IMR-90 (cell line): Measurements from ENCODE around the gene RNF149. TPM values are rescaled to one million over a fixed set of nuclear protein-coding genes. Genes with fewer than 3 reads are reported as not detected.
"Not testable (repeated sequence)": the region's sequence is repeated elsewhere in the genome, so short reads cannot be mapped to it uniquely, and the experiment has no call there.

Experiments
- ATAC-seq: fragments of 200-7000 bp; cut with Tn5 transposase; 2 replicates; pipeline ENCODE4 v1.9.1; 2020; ENCODE audit warnings: low read depth, mild to moderate bottlenecking, moderate library complexity
- BruUV-seq: library from RNA; stranded (reverse); fragments of 400-500 nt; replicated peaks from 2 replicates; lab custom pipeline; 2021; lab: Mats Ljungman, UMichigan
- CTCF ChIA-PET: fragments of 300-600 bp; formaldehyde crosslinking; extraction: SDS; loops from one replicate; lab custom pipeline; 2021; ENCODE audit warnings: antibody characterized with exemption; lab: Yijun Ruan, JAX
- POLR2A ChIA-PET: fragments of 300-600 bp; sonication (Branson Sonifier 250); formaldehyde crosslinking; loops from one replicate; lab custom pipeline; 2022; ENCODE audit warnings: antibody characterized with exemption; ENCODE audit not compliant: unreplicated experiment; lab: Charles Lee
- DNase-seq: peaks from one replicate; pipeline ENCODE4 v3.0.0; 2013
- H2AFZ ChIP-seq: replicated peaks from 2 replicates; pipeline ENCODE3; 2013; ENCODE audit warnings: low read length, mild to moderate bottlenecking; ENCODE audit not compliant: poor library complexity
- H2AK5ac ChIP-seq: 2 replicates; pipeline ENCODE4 v1.6.1; 2013; ENCODE audit warnings: low read depth, low read length, inconsistent platforms
- H2AK9ac ChIP-seq: replicated peaks from 2 replicates; pipeline ENCODE3; 2013; ENCODE audit warnings: mild to moderate bottlenecking, low read depth, low read length, moderate library complexity; ENCODE audit not compliant: poor library complexity
- H2BK120ac ChIP-seq: 2 replicates; pipeline ENCODE4 v1.6.1; 2013; ENCODE audit warnings: low read depth, low read length, inconsistent platforms
- H2BK15ac ChIP-seq: 3 replicates; pipeline ENCODE4 v1.6.1; 2013; ENCODE audit warnings: low read depth, low read length, inconsistent platforms
- H2BK20ac ChIP-seq: 2 replicates; pipeline ENCODE4 v1.6.1; 2013; ENCODE audit warnings: low read depth, mild to moderate bottlenecking, inconsistent platforms, low read length, moderate library complexity
- H2BK5ac ChIP-seq: 2 replicates; pipeline ENCODE4 v1.6.1; 2013; ENCODE audit warnings: mild to moderate bottlenecking, low read depth, low read length, inconsistent platforms; ENCODE audit not compliant: poor library complexity, severe bottlenecking
- H3K14ac ChIP-seq: replicated peaks from 2 replicates; pipeline ENCODE4 v1.6.1; 2013; ENCODE audit warnings: low read depth, low read length, inconsistent platforms
- H3K18ac ChIP-seq: 2 replicates; pipeline ENCODE4 v1.6.1; 2013; ENCODE audit warnings: low read depth, low read length, control low read depth
- H3K23ac ChIP-seq: 2 replicates; pipeline ENCODE4 v1.6.1; 2013; ENCODE audit warnings: low read depth, low read length, inconsistent platforms
- H3K27ac ChIP-seq: 2 replicates; pipeline ENCODE4 v1.5.1; 2013; ENCODE audit warnings: mild to moderate bottlenecking, control low read depth, low read length; ENCODE audit not compliant: insufficient read depth
- H3K27me3 ChIP-seq: 2 replicates; pipeline ENCODE4 v1.6.1; 2013; ENCODE audit warnings: low read length; ENCODE audit not compliant: control insufficient read depth, insufficient read depth
- H3K36me3 ChIP-seq: 2 replicates; pipeline ENCODE4 v1.6.1; 2013; ENCODE audit warnings: low read length, mixed read lengths; ENCODE audit not compliant: control insufficient read depth, insufficient read depth
- H3K4ac ChIP-seq: 2 replicates; pipeline ENCODE4 v1.6.1; 2013; ENCODE audit warnings: low read depth, low read length, inconsistent platforms
- H3K4me1 ChIP-seq: 2 replicates; pipeline ENCODE4 v1.6.1; 2013; ENCODE audit warnings: low read length, mixed read lengths; ENCODE audit not compliant: control insufficient read depth, insufficient read depth
- H3K4me2 ChIP-seq: 2 replicates; pipeline ENCODE4 v1.6.1; 2013; ENCODE audit warnings: low read depth, mild to moderate bottlenecking, control low read depth, low read length, moderate library complexity
- H3K4me3 ChIP-seq: 2 replicates; pipeline ENCODE4 v1.5.1; 2013; ENCODE audit warnings: low read depth, mild to moderate bottlenecking, control low read depth, low read length, moderate library complexity; ENCODE audit not compliant: insufficient read depth
- H3K56ac ChIP-seq: 2 replicates; pipeline ENCODE4 v1.6.1; 2013; ENCODE audit warnings: low read length, inconsistent platforms; ENCODE audit not compliant: insufficient read depth; ENCODE audit errors: extremely low read depth
- H3K79me1 ChIP-seq, 2 experiments: 2 replicates each; pipeline ENCODE4 v1.6.1; 2013; ENCODE audit warnings: low read length in 2 of 2, inconsistent platforms in 1 of 2, low read depth in 1 of 2
- H3K9ac ChIP-seq: 2 replicates; pipeline ENCODE4 v1.6.1; 2013; ENCODE audit warnings: low read depth, low read length, control low read depth
- H3K9me1 ChIP-seq: 2 replicates; pipeline ENCODE4 v1.6.1; 2013; ENCODE audit warnings: low read length, inconsistent platforms; ENCODE audit not compliant: insufficient read depth
- H3K9me3 ChIP-seq: 2 replicates; pipeline ENCODE4 v1.6.1; 2013; ENCODE audit warnings: low read length; ENCODE audit not compliant: control insufficient read depth, insufficient read depth
- H4K20me1 ChIP-seq: 2 replicates; pipeline ENCODE4 v1.6.1; 2013; ENCODE audit warnings: low read length, inconsistent platforms; ENCODE audit not compliant: insufficient read depth
- H4K5ac ChIP-seq: 2 replicates; pipeline ENCODE4 v1.6.1; 2013; ENCODE audit warnings: mild to moderate bottlenecking, low read depth, low read length, control low read depth
- H4K8ac ChIP-seq, 2 experiments: 2 replicates each; pipeline ENCODE4 v1.6.1; 2013; ENCODE audit warnings: low read depth in 2 of 2, low read length in 2 of 2, control low read depth in 1 of 2, inconsistent platforms in 1 of 2
- H4K91ac ChIP-seq: 2 replicates; pipeline ENCODE4 v1.6.1; 2013; ENCODE audit warnings: low read depth, low read length, inconsistent platforms; ENCODE audit not compliant: insufficient read depth
- WGBS, 2 experiments: methylation state at CpG; one replicate each; pipeline versions ENCODE4 v1.1.5 to v1.1.7; 2013; ENCODE audit warnings: missing lambda C conversion rate in 2 of 2; ENCODE audit not compliant: insufficient read length in 1 of 2; ENCODE audit errors: extremely low coverage in 2 of 2; 5-methylcytosine and 5-hydroxymethylcytosine counted together
- dilution Hi-C: fragments of 300-500 bp; cut with HindIII; formaldehyde crosslinking; loops from one replicate; pipeline ENCODE4 v1.14.3; 2018; ENCODE audit warnings: low sequenced_read_pairs; ENCODE audit not compliant: unreplicated experiment
- in situ Hi-C: fragments of 300-500 bp; cut with MboI; formaldehyde crosslinking; loops from 3 replicates; pipeline ENCODE4 v1.14.3; 2019; ENCODE audit warnings: low sequenced_read_pairs, inconsistent platforms, mixed read lengths
- intact Hi-C: fragments of 100-400 bp; cut with micrococcal nuclease; formaldehyde crosslinking; loops from 2 replicates; pipeline ENCODE4 v1.10.0; 2022
- polyA plus RNA-seq, 3 experiments: library from polyadenylated mRNA; depleted of rRNA; stranded (reverse); fragments of >200 nt; gene quantifications; 2 replicates each; pipeline ENCODE4 v1.2.3, GENCODE V29; 2012; ENCODE audit warnings: low replicate concordance in 1 of 3
- total RNA-seq: library from RNA; depleted of rRNA; stranded (reverse); fragments of >200 nt; gene quantifications from 2 replicates; pipeline ENCODE4 v1.2.3, GENCODE V29; 2012

Gene RNF149
- total and polyA plus RNA-seq, 2 of the 4 experiments (the other 2 are of a cell fraction) = 14.5 to 18.6 TPM

GRCh38 chr2:101248756-101249155 is 59.7 kb downstream of the RNF149 start:
- H2AFZ ChIP-seq, H3K9me3 ChIP-seq, H3K27ac ChIP-seq, ATAC-seq, H3K14ac ChIP-seq, H2AK5ac ChIP-seq, H4K91ac ChIP-seq, H2BK15ac ChIP-seq, H3K18ac ChIP-seq, H3K36me3 ChIP-seq, dilution Hi-C loops, H2BK20ac ChIP-seq, H4K5ac ChIP-seq, H3K4me1 ChIP-seq, H3K4me2 ChIP-seq, CTCF ChIA-PET, H2BK120ac ChIP-seq, H3K9ac ChIP-seq, POLR2A ChIA-PET, H3K23ac ChIP-seq, H4K20me1 ChIP-seq, in situ Hi-C loops, H3K56ac ChIP-seq, intact Hi-C loops, H3K27me3 ChIP-seq, H3K4me3 ChIP-seq, DNase-seq, H4K8ac ChIP-seq, H3K79me1 ChIP-seq, H2BK5ac ChIP-seq, BruUV-seq, H2AK9ac ChIP-seq, H3K4ac ChIP-seq, H3K9me1 ChIP-seq: not testable (repeated sequence)
- WGBS, 2 experiments = 73% methylated on average over 2 of the region's 5 CpGs; no CpG with 5 or more reads in 1 of the 2 experiments

GRCh38 chr2:101245468-101245867 is 63.0 kb downstream of the RNF149 start:
- DNase-seq, H2AFZ ChIP-seq, H3K18ac ChIP-seq, H4K5ac ChIP-seq, H2AK5ac ChIP-seq, H4K20me1 ChIP-seq, dilution Hi-C loops, H2BK20ac ChIP-seq, H2AK9ac ChIP-seq, H3K23ac ChIP-seq, H3K9ac ChIP-seq, intact Hi-C loops, H2BK15ac ChIP-seq, H3K4ac ChIP-seq, H2BK120ac ChIP-seq, H2BK5ac ChIP-seq, H3K14ac ChIP-seq, H3K79me1 ChIP-seq, POLR2A ChIA-PET, H3K27ac ChIP-seq, H4K8ac ChIP-seq, BruUV-seq, H3K9me3 ChIP-seq, H3K36me3 ChIP-seq, H3K4me3 ChIP-seq, H3K27me3 ChIP-seq, H3K4me1 ChIP-seq, H4K91ac ChIP-seq, in situ Hi-C loops, H3K4me2 ChIP-seq, H3K9me1 ChIP-seq, ATAC-seq, H3K56ac ChIP-seq: not testable (repeated sequence)
- CTCF ChIA-PET = interaction anchor here (0.9 kb wide), 1 partner anchor 40 kb away, joined by 4 read pairs; no protein-coding TSS in a partner anchor
- WGBS, 2 experiments = no CpG with 5 or more reads among the region's 5 CpGs
